ENCODE results near the gene STARD7. TPM values are rescaled to one million over a fixed set of nuclear protein-coding genes. Genes with fewer than 3 reads are reported as not detected.
A peak's percentile ranks its signal among the peaks of the same experiment; 100 is the strongest.

The STARD7 gene
- total and polyA plus RNA-seq, 9 of the 15 experiments (the other 6 are each of a cell fraction or from before 2014, with no cell fraction given) = 90.9 to 196 (median 145) TPM

GRCh38 chr2:96157649-96158553 lies 50.7 kb downstream of the STARD7 start (continued):
- TF ChIP-seq HMBOX1 (IDR thresholded peaks at IDR 0.05) (no peak), TRIM24 (IDR thresholded peaks at IDR 0.05) (0 out of 4 replicates have a peak, but pooled peaks of 1 of the 2 experiments have one; percentile 25), MAZ (CRISPR knock-in tag; conservative IDR thresholded peaks at IDR 0.05 in 1 of 2, IDR thresholded peaks at IDR 0.05 in 1 of 2) (peak; percentile 21 to 80; a peak in 3 of 4 replicates), ZNF639 (CRISPR knock-in tag; conservative IDR thresholded peaks at IDR 0.05 in 1 of 2, IDR thresholded peaks at IDR 0.05 in 1 of 2) (peak in 1 of 2 experiments; percentile 34; a peak in 1 of 4 replicates), ZNF282 (CRISPR knock-in tag; IDR thresholded peaks at IDR 0.05) (no peak), ZNF316 (IDR thresholded peaks at IDR 0.05) (peak; percentile 78), RBFOX2 (IDR thresholded peaks at IDR 0.05; ENCODE audit: low read depth, low read length) (peak; percentile 72), HMGN3 (IDR thresholded peaks at IDR 0.05; ENCODE audit: borderline replicate concordance, extremely low read depth, insufficient read length, low read depth, low read length) (peak; percentile 52), SMAD2 (IDR thresholded peaks at IDR 0.05; ENCODE audit: low read depth, low read length) (no peak), GABPB1 (CRISPR knock-in tag; IDR thresholded peaks at IDR 0.05) (peak; percentile 50; the same call in 1 of the 2 replicates), ID3 (CRISPR knock-in tag; IDR thresholded peaks at IDR 0.05) (no peak), ID3 (tag; IDR thresholded peaks at IDR 0.05) (peak; percentile 26; the same call in 1 of the 2 replicates), XRCC5 (IDR thresholded peaks at IDR 0.05; ENCODE audit: low read depth, low read length) (0 out of 2 replicates have a peak, but pooled peaks have one; percentile 23), ZBTB11 (CRISPR knock-in tag; IDR thresholded peaks at IDR 0.05) (peak in 1 of 3 experiments; percentile 86; a peak in 2 of 6 replicates), ZNF830 (CRISPR knock-in tag; IDR thresholded peaks at IDR 0.05) (no peak), MTA3 (IDR thresholded peaks at IDR 0.05; ENCODE audit: borderline replicate concordance) (peak; percentile 66; the same call in 1 of the 2 replicates), ZFPM2 (CRISPR knock-in tag; IDR thresholded peaks at IDR 0.05) (0 out of 2 replicates have a peak, but pooled peaks have one; percentile 12), HDAC2 (IDR thresholded peaks at IDR 0.05) (0 out of 2 replicates have a peak, but pooled peaks have one; percentile 43), TAF1 (IDR thresholded peaks at IDR 0.05; ENCODE audit: control insufficient read depth, extremely low read depth, insufficient read depth, low read length, severe bottlenecking) (peak; percentile 30)

All from K562 (cell line).